Ishikawa (cell line): ENCODE measurements around the gene PTPRN2.

Experiments
- CEBPB ChIP-seq: IDR thresholded peaks from 2 replicates; pipeline ENCODE4 v1.6.1; 2012
- CREB1 ChIP-seq: IDR thresholded peaks from 2 replicates; pipeline ENCODE4 v1.6.1; 2012; ENCODE audit warnings: low read depth
- EGR1 ChIP-seq: IDR thresholded peaks from 2 replicates; pipeline ENCODE4 v1.6.1; 2012
- EP300 ChIP-seq: IDR thresholded peaks from 2 replicates; pipeline ENCODE4 v1.6.1; 2012; ENCODE audit warnings: borderline replicate concordance
- FOXM1 ChIP-seq: IDR thresholded peaks from 2 replicates; pipeline ENCODE4 v1.6.1; 2012; ENCODE audit warnings: low read depth, borderline replicate concordance
- MAX ChIP-seq: IDR thresholded peaks from 2 replicates; pipeline ENCODE4 v1.6.1; 2012
- NFIC ChIP-seq: IDR thresholded peaks from 2 replicates; pipeline ENCODE4 v1.6.1; 2012
- RAD21 ChIP-seq: IDR thresholded peaks from 2 replicates; pipeline ENCODE4 v1.6.1; 2012; ENCODE audit warnings: low read depth
- REST ChIP-seq: IDR thresholded peaks from 2 replicates; pipeline ENCODE4 v1.6.1; 2012; ENCODE audit warnings: low read depth, mild to moderate bottlenecking
- TAF1 ChIP-seq: IDR thresholded peaks from 2 replicates; pipeline ENCODE4 v1.6.1; 2012; ENCODE audit warnings: low read depth, mild to moderate bottlenecking
- TCF12 ChIP-seq: IDR thresholded peaks from 2 replicates; pipeline ENCODE4 v1.6.1; 2012; ENCODE audit warnings: low read depth
- TEAD4 ChIP-seq: IDR thresholded peaks from 2 replicates; pipeline ENCODE4 v1.6.1; 2012
- USF1 ChIP-seq: IDR thresholded peaks from 2 replicates; pipeline ENCODE4 v1.6.1; 2012
- YY1 ChIP-seq: IDR thresholded peaks from 2 replicates; pipeline ENCODE4 v1.6.1; 2012; ENCODE audit warnings: low read depth
- ZBTB7A ChIP-seq: IDR thresholded peaks from 2 replicates; pipeline ENCODE4 v1.6.1; 2012; ENCODE audit warnings: low read depth

PTPRN2 gene

GRCh38 chr7:157794746-157795065 is 792.9 kb downstream of the PTPRN2 start:
- TF ChIP-seq TEAD4 (no peak), CEBPB (no peak), RAD21 (no peak), ZBTB7A (no peak), EP300 (no peak), YY1 (no peak), MAX (no peak), TCF12 (no peak), EGR1 (no peak), NFIC (no peak), TAF1 (no peak), USF1 (no peak), CREB1 (no peak), FOXM1 (no peak), REST (no peak)

- TF ChIP-seq EGR1 (no peak), YY1 (no peak), MAX (no peak), USF1 (no peak), EP300 (no peak), NFIC (no peak), TCF12 (no peak), RAD21 (no peak), FOXM1 (no peak), REST (no peak), CREB1 (no peak), CEBPB (no peak), ZBTB7A (no peak), TEAD4 (no peak), TAF1 (no peak)
These were observed 793.5 kb downstream of the PTPRN2 start for GRCh38 chr7:157793973-157794745.

- no peak for TF ChIP-seq USF1
- no peak for TF ChIP-seq REST
- no peak for TF ChIP-seq EGR1
- TF ChIP-seq RAD21: no peak
These were observed 794.6 kb downstream of the PTPRN2 start for GRCh38 chr7:157793087-157793353.

GRCh38 chr7:157792241-157793086 is 795.2 kb downstream of the PTPRN2 start:
- TF ChIP-seq MAX (no peak), ZBTB7A (no peak), EGR1 (no peak), REST (no peak), CREB1 (no peak), NFIC (no peak), TEAD4 (no peak), YY1 (no peak), FOXM1 (no peak), CEBPB (no peak), RAD21 (no peak)
